ENCODE measurements around the gene TENM3. TPM values are rescaled to one million over a fixed set of nuclear protein-coding genes. Genes with fewer than 3 reads are reported as not detected.
A peak's percentile ranks its signal among the peaks of the same experiment; 100 is the strongest.
"Not testable (repeated sequence)": the region's sequence is repeated elsewhere in the genome, so short reads cannot be mapped to it uniquely, and the experiment has no call there.

TENM3 gene
- total RNA-seq (6.2 and 7.8 TPM in 2 replicates), polyA plus RNA-seq (3.2 and 3.7 TPM in 2 replicates), polyA minus RNA-seq (14.1 and 19.0 TPM in 2 replicates), Bru-seq, nascent RNA (percentile 35 among the genes with signal in this experiment), BruChase-seq, experiment 1, labeled RNA remaining after a 6-hour chase (percentile 39 among the genes with signal in this experiment), BruChase-seq, experiment 2, labeled RNA remaining after a 2-hour chase (percentile 32 among the genes with signal in this experiment)
- polyA plus RNA-seq (2011; cell fraction: cytosol; rRNA removed), result 2.7 TPM in 2 replicates
- 4.7 and 4.8 TPM in 2 replicates for polyA plus RNA-seq (2011; cell fraction: nucleus; rRNA removed)
- polyA plus RNA-seq (2012), result 10.7 and 13.2 TPM in 2 replicates
- polyA minus RNA-seq (2011; cell fraction: cytosol; rRNA and poly(A)+ RNA removed), result 12.1 TPM
- polyA minus RNA-seq (2011; cell fraction: nucleus; rRNA and poly(A)+ RNA removed), result 14.6 and 17.5 TPM in 2 replicates
- long read RNA-seq, partial matches to known transcripts, result 0 of 11 reads
- long read RNA-seq, other reads (novel, unspliced or antisense), result 11 of 11 reads

GRCh38 chr4:182243204-182243603 lies at the start of gene TENM3:
TSS of gene TENM3 (plus strand) at chr4:182243402. CDS start at chr4:182324021, 80,619 bp downstream.
- H3K4me1 ChIP-seq (ENCODE audit: control insufficient read depth, extremely low read depth, insufficient read depth, low read length); H3K27ac ChIP-seq (ENCODE audit: insufficient read depth, low read depth, low read length); H3K4me3 ChIP-seq (replicated peaks in 1 of 3; ENCODE audit: insufficient read depth in 1 of 3, low read depth in 1 of 3, low read length in 3 of 3); dilution Hi-C loops (cut with MboI; ENCODE audit: extremely low pct_ligation_motif_present, low sequenced_read_pairs); H4K20me1 ChIP-seq (replicated peaks; ENCODE audit: control insufficient read depth, extremely low read depth, insufficient read depth, low read length); H3K9me1 ChIP-seq (replicated peaks; ENCODE audit: control insufficient read depth, extremely low read depth, insufficient read depth, low read length); intact Hi-C loops (cut with micrococcal nuclease); POLR2A ChIA-PET; H3K27me3 ChIP-seq (ENCODE audit: control insufficient read depth in 2 of 2, insufficient read depth in 2 of 2, low read length in 2 of 2); CTCF ChIA-PET; H3K9me3 ChIP-seq (replicated peaks; ENCODE audit: control insufficient read depth, insufficient read depth, low read length); H2AFZ ChIP-seq (ENCODE audit: low read depth, low read length); FAIRE-seq; BruUV-seq (replicated peaks); H3K4me2 ChIP-seq (ENCODE audit: insufficient read depth, low read length); DNase-seq (ENCODE audit: low read depth, low spot score); H3K79me2 ChIP-seq (ENCODE audit: control insufficient read depth, insufficient read depth, low read length); H3K36me3 ChIP-seq (ENCODE audit: control insufficient read depth in 2 of 2, extremely low read depth in 1 of 2, insufficient read depth in 2 of 2, low read length in 2 of 2); H3K9ac ChIP-seq (replicated peaks; ENCODE audit: extremely low read depth, insufficient read depth, low read length): not testable (repeated sequence)

DNA sequence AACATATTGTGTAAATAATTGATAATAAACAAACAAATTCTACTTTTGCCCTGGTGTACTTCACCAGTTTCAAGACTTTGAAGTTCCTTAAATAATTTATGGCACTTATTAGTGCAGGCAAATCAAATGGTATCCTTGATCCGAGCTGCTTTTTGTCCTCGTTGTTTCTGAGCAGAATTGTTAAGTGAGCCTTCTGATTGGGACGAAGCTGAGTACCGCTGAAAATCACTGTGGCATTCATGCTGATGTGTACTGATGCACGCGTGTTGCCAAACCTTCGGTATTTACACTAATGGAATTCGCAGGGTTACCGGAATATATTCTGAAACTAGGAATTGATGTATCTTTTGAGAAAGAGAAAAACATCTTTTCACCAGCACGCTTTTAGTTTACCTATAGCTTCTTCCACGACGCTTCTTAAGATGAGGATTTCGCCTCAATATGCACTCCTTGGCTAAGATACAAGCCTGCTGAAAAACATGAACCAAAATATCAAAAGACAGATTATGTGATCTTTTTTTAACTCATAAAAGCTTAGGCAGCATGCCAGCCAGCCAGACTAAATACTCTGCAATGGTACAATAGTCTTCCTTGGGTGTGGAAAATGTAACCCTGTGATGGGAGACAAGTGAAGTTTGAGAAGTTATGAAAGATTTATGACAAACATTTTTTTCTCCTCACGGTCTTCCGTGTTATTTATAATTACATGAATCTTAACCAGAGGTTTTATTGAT lies 48.9 kb upstream of the TENM3 start:
- H3K9ac ChIP-seq (replicated peaks; ENCODE audit: extremely low read depth, insufficient read depth, low read length), result no peak overlapping the region
- ChIA-PET CTCF (no interaction called here), POLR2A (no interaction called here)
- no peaks in the 10 kb centered on the region for H3K9me3 ChIP-seq (replicated peaks; ENCODE audit: control insufficient read depth, insufficient read depth, low read length)
- no peaks in the 10 kb centered on the region for H3K4me1 ChIP-seq (ENCODE audit: control insufficient read depth, extremely low read depth, insufficient read depth, low read length)
- H4K20me1 ChIP-seq (replicated peaks; ENCODE audit: control insufficient read depth, extremely low read depth, insufficient read depth, low read length), result no peaks in the 10 kb centered on the region
- dilution Hi-C loops (cut with MboI; ENCODE audit: extremely low pct_ligation_motif_present, low sequenced_read_pairs), result no loop called here
- intact Hi-C loops (cut with micrococcal nuclease), result no loop called here
- no TSS peak for BruUV-seq (replicated peaks)
- H3K27me3 ChIP-seq (ENCODE audit: control insufficient read depth in 2 of 2, insufficient read depth in 2 of 2, low read length in 2 of 2), result no peaks in the 10 kb centered on the region
- H3K36me3 ChIP-seq (ENCODE audit: control insufficient read depth in 2 of 2, extremely low read depth in 1 of 2, insufficient read depth in 2 of 2, low read length in 2 of 2), result no peaks in the 10 kb centered on the region
- FAIRE-seq (no peak), DNase-seq (ENCODE audit: low read depth, low spot score) (no peak)
- TF ChIP-seq EZH2 (IDR thresholded peaks at IDR 0.05; ENCODE audit: borderline replicate concordance, low read depth, low read length, severe bottlenecking), result no peak
- no peak for TF ChIP-seq JUN (IDR thresholded peaks at IDR 0.05; ENCODE audit: borderline replicate concordance, insufficient read depth, insufficient read length, low read depth)
- TF ChIP-seq GATA2 (IDR thresholded peaks at IDR 0.05; ENCODE audit: insufficient read depth, insufficient read length, low read depth, low read length), result no peak
- TF ChIP-seq POLR2AphosphoS5 (IDR thresholded peaks at IDR 0.05; ENCODE audit: insufficient read depth, low read depth, low read length), result no peak
- TF ChIP-seq, protein P1, sequence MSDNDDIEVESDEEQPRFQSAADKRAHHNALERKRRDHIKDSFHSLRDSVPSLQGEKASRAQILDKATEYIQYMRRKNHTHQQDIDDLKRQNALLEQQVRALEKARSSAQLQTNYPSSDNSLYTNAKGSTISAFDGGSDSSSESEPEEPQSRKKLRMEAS (IDR thresholded peaks at IDR 0.05; ENCODE audit: insufficient read depth, insufficient read length), result no peak
- TF ChIP-seq MYC (IDR thresholded peaks at IDR 0.05; ENCODE audit: low read depth, low read length), result no peak
- no peak for TF ChIP-seq FOS (IDR thresholded peaks at IDR 0.05; ENCODE audit: borderline replicate concordance, insufficient read depth, low read length)
- TF ChIP-seq, protein P2, sequence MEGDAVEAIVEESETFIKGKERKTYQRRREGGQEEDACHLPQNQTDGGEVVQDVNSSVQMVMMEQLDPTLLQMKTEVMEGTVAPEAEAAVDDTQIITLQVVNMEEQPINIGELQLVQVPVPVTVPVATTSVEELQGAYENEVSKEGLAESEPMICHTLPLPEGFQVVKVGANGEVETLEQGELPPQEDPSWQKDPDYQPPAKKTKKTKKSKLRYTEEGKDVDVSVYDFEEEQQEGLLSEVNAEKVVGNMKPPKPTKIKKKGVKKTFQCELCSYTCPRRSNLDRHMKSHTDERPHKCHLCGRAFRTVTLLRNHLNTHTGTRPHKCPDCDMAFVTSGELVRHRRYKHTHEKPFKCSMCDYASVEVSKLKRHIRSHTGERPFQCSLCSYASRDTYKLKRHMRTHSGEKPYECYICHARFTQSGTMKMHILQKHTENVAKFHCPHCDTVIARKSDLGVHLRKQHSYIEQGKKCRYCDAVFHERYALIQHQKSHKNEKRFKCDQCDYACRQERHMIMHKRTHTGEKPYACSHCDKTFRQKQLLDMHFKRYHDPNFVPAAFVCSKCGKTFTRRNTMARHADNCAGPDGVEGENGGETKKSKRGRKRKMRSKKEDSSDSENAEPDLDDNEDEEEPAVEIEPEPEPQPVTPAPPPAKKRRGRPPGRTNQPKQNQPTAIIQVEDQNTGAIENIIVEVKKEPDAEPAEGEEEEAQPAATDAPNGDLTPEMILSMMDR (IDR thresholded peaks at IDR 0.05; ENCODE audit: extremely low read depth in 1 of 2, insufficient read depth in 1 of 2, low read depth in 1 of 2, low read length in 2 of 2), result no peak
- no peak for TF ChIP-seq POLR2A (IDR thresholded peaks at IDR 0.05; ENCODE audit: low read depth, low read length)
- no peak overlapping the region for H3K4me2 ChIP-seq (ENCODE audit: insufficient read depth, low read length)
- H3K79me2 ChIP-seq (ENCODE audit: control insufficient read depth, insufficient read depth, low read length), result no peaks in the 10 kb centered on the region
- H3K4me3 ChIP-seq (replicated peaks in 1 of 3; ENCODE audit: insufficient read depth in 1 of 3, low read depth in 1 of 3, low read length in 3 of 3), result no peak overlapping the region
- H2AFZ ChIP-seq (ENCODE audit: low read depth, low read length), result no peak overlapping the region
- H3K9me1 ChIP-seq (replicated peaks; ENCODE audit: control insufficient read depth, extremely low read depth, insufficient read depth, low read length), result no peaks in the 10 kb centered on the region
- H3K27ac ChIP-seq (ENCODE audit: insufficient read depth, low read depth, low read length), result no peak overlapping the region
